Stomach smooth muscle (tissue), 2 donors: ENCODE measurements around the gene PCDHA7.
"Not testable (repeated sequence)": the region's sequence is repeated elsewhere in the genome, so short reads cannot be mapped to it uniquely, and the experiment has no call there.

ENCODE experiments used
- H3K27ac ChIP-seq: one replicate; pipeline ENCODE4 v1.7.0; 2013; ENCODE audit warnings: mild to moderate bottlenecking, low read length, inconsistent platforms
- H3K27me3 ChIP-seq, 2 donors: one replicate each; pipeline ENCODE4 v1.7.0; 2013; ENCODE audit warnings: low read length in 2 of 2; ENCODE audit not compliant: insufficient read depth in 2 of 2, control insufficient read depth in 1 of 2
- H3K36me3 ChIP-seq, 2 donors: one replicate each; pipeline ENCODE4 v1.7.0; 2013; ENCODE audit warnings: low read length in 2 of 2; ENCODE audit not compliant: control insufficient read depth in 2 of 2, insufficient read depth in 2 of 2
- H3K4me1 ChIP-seq: one replicate; pipeline ENCODE4 v1.7.0; 2013; ENCODE audit warnings: low read length; ENCODE audit not compliant: control insufficient read depth, insufficient read depth
- H3K4me3 ChIP-seq, 2 donors: one replicate each; pipeline ENCODE4 v1.7.0; 2013; ENCODE audit warnings: low read length in 2 of 2
- H3K9ac ChIP-seq, 2 donors: one replicate each; pipeline ENCODE4 v1.7.0; 2013; ENCODE audit warnings: low read length in 2 of 2, mild to moderate bottlenecking in 1 of 2
- H3K9me3 ChIP-seq, 2 donors: one replicate each; pipeline ENCODE4 v1.7.0; 2013; ENCODE audit warnings: low read length in 2 of 2; ENCODE audit not compliant: control insufficient read depth in 2 of 2
- donor health status: healthy.
- donor health status: Pancreatic carcinoma.

The PCDHA7 gene

GRCh38 chr5:140875085-140876065 lies 41.3 kb downstream of the PCDHA7 start, which contains the start of gene PCDHA12:
PCDHA12 (plus strand) TSS chr5:140875308; CDS start chr5:140875473, 165 bp downstream.
- H3K27ac ChIP-seq, result no peak within 1 kb of the TSS
- H3K9me3 ChIP-seq, result peaks cover 13 to 16% of the 10 kb centered on the region in 2 donors
- no peaks in the 10 kb centered on the region for H3K36me3 ChIP-seq
- H3K4me1 ChIP-seq, result no peaks in the 10 kb centered on the region
- no peak within 1 kb of the TSS for H3K9ac ChIP-seq
- H3K27me3 ChIP-seq, result peaks cover 7 to 17% of the 10 kb centered on the region in 2 donors
- H3K4me3 ChIP-seq, result no peak within 1 kb of the TSS

- H3K4me1 ChIP-seq, H3K27ac ChIP-seq, H3K9ac ChIP-seq, H3K4me3 ChIP-seq, H3K36me3 ChIP-seq: not testable (repeated sequence)
- Histone ChIP-seq H3K27me3 (peaks cover 3 to 10% of the 10 kb centered on the region in 2 donors), H3K9me3 (peaks cover 11 to 12% of the 10 kb centered on the region in 2 donors)
Measured at GRCh38 chr5:140876541-140877261, 42.6 kb downstream of the PCDHA7 start.

GRCh38 chr5:140877262-140877581 lies 43.2 kb downstream of the PCDHA7 start:
- no peak overlapping the region for H3K9ac ChIP-seq
- H3K4me1 ChIP-seq, result no peaks in the 10 kb centered on the region
- H3K9me3 ChIP-seq, result peaks cover 9 to 13% of the 10 kb centered on the region in 2 donors
- no peaks in the 10 kb centered on the region for H3K36me3 ChIP-seq
- H3K27me3 ChIP-seq, result peaks cover 5 to 14% of the 10 kb centered on the region in 2 donors
- H3K4me3 ChIP-seq, result no peak overlapping the region
- H3K27ac ChIP-seq, result no peak overlapping the region

GRCh38 chr5:140881889-140882590 lies 48.0 kb downstream of the PCDHA7 start, which contains the start of gene PCDHA13:
PCDHA13 (plus strand) TSS chr5:140882124; CDS start chr5:140882269, 145 bp downstream.
- peak within 1 kb of the TSS; percentile 17 to 49 for H3K4me3 ChIP-seq
- no peak within 1 kb of the TSS for H3K27ac ChIP-seq
- peaks cover 10 to 21% of the 10 kb centered on the region in 2 donors for H3K27me3 ChIP-seq
- no peak within 1 kb of the TSS for H3K9ac ChIP-seq
- no peaks in the 10 kb centered on the region for H3K36me3 ChIP-seq
- H3K9me3 ChIP-seq, result peaks cover 14 to 15% of the 10 kb centered on the region in 2 donors
- no peaks in the 10 kb centered on the region for H3K4me1 ChIP-seq

- Histone ChIP-seq H3K4me3 (peak overlapping the region in 1 of 2 donors; percentile 49), H3K9ac (no peak overlapping the region), H3K27ac (no peak overlapping the region), H3K27me3 (peaks cover 10 to 17% of the 10 kb centered on the region in 2 donors), H3K4me1 (no peaks in the 10 kb centered on the region), H3K36me3 (no peaks in the 10 kb centered on the region), H3K9me3 (peaks cover 14 to 15% of the 10 kb centered on the region in 2 donors)
Measured at GRCh38 chr5:140882591-140882899, 48.5 kb downstream of the PCDHA7 start.

GRCh38 chr5:140883373-140883772 lies 49.3 kb downstream of the PCDHA7 start:
- Histone ChIP-seq H3K4me3 (no peak overlapping the region), H3K27ac (no peak overlapping the region), H3K9ac (no peak overlapping the region), H3K36me3 (no peaks in the 10 kb centered on the region), H3K9me3 (peaks cover 14 to 15% of the 10 kb centered on the region in 2 donors), H3K4me1 (no peaks in the 10 kb centered on the region), H3K27me3 (peaks cover 10 to 17% of the 10 kb centered on the region in 2 donors)

GRCh38 chr5:140883927-140884697 lies 50.0 kb downstream of the PCDHA7 start:
- no peak overlapping the region for H3K27ac ChIP-seq
- peaks cover 10 to 17% of the 10 kb centered on the region in 2 donors for H3K27me3 ChIP-seq
- no peak overlapping the region for H3K9ac ChIP-seq
- no peaks in the 10 kb centered on the region for H3K4me1 ChIP-seq
- peaks cover 14 to 15% of the 10 kb centered on the region in 2 donors for H3K9me3 ChIP-seq
- no peaks in the 10 kb centered on the region for H3K36me3 ChIP-seq
- no peak overlapping the region for H3K4me3 ChIP-seq
